GM12878 (cell line): ENCODE measurements around the gene MYO1E. TPM values are rescaled to one million over a fixed set of nuclear protein-coding genes. Genes with fewer than 3 reads are reported as not detected.

Experiments
- ATAC-seq: fragments of 200-7000 bp; cut with Tn5 transposase; 3 replicates; pipeline ENCODE4 v1.9.1; 2020; ENCODE audit warnings: mild to moderate bottlenecking, moderate library complexity
- BruUV-seq: library from RNA; stranded (reverse); fragments of 400-500 nt; replicated peaks from 2 replicates; lab custom pipeline; 2021; lab: Mats Ljungman, UMichigan
- CTCF ChIA-PET: fragments of 300-600 bp; sonication (Branson Sonifier 250); formaldehyde crosslinking; extraction: SDS; loops from one replicate; lab custom pipeline; 2021; ENCODE audit warnings: inconsistent platforms; lab: Yijun Ruan, JAX
- POLR2A ChIA-PET: fragments of 350-600 bp; formaldehyde crosslinking; extraction: SDS; loops from one replicate; lab custom pipeline; 2021; ENCODE audit warnings: inconsistent platforms; lab: Charles Lee
- RAD21 ChIA-PET: fragments of 300-600 bp; sonication (Branson Sonifier 250); formaldehyde crosslinking; loops from one replicate; lab custom pipeline; 2023; ENCODE audit warnings: antibody characterized with exemption; ENCODE audit not compliant: unreplicated experiment; lab: Charles Lee
- SMC1A ChIA-PET: fragments of 300-600 bp; sonication (Branson Sonifier 250); formaldehyde crosslinking; loops from one replicate; lab custom pipeline; 2023; ENCODE audit not compliant: unreplicated experiment, uncharacterized antibody; lab: Charles Lee
- DNase-seq: peaks from one replicate; pipeline ENCODE4 v3.0.0-alpha.2; 2011; ENCODE audit warnings: low read depth, low spot score
- FAIRE-seq: peaks from 3 replicates; lab custom pipeline; 2011; peaks lifted over from hg19 to GRCh38; lab: Jason Lieb, UNC
- H2AFZ ChIP-seq: 2 replicates; pipeline ENCODE4 v1.6.0; 2011; ENCODE audit warnings: low read depth, low read length, control low read depth; ENCODE audit not compliant: control insufficient read depth
- H3K27ac ChIP-seq: 2 replicates; pipeline ENCODE4 v1.5.1; 2011; ENCODE audit warnings: control low read depth; ENCODE audit not compliant: control insufficient read depth, insufficient read depth
- H3K27me3 ChIP-seq, 2 experiments: replicated peaks in 1 of 2; 2 replicates each; pipeline versions ENCODE4 v1.6.0 to v1.6.1; 2011; ENCODE audit warnings: low read length in 1 of 2; ENCODE audit not compliant: control insufficient read depth in 2 of 2, insufficient read depth in 2 of 2
- H3K36me3 ChIP-seq, 2 experiments: 2 replicates each; pipeline ENCODE4 v1.5.1; 2011; ENCODE audit warnings: low read length in 1 of 2; ENCODE audit not compliant: control insufficient read depth in 2 of 2, insufficient read depth in 2 of 2
- H3K4me1 ChIP-seq: 2 replicates; pipeline ENCODE4 v1.6.1; 2011; ENCODE audit warnings: mild to moderate bottlenecking, low read length, moderate library complexity, mixed read lengths; ENCODE audit not compliant: control insufficient read depth, insufficient read depth
- H3K4me2 ChIP-seq: 2 replicates; pipeline ENCODE4 v1.6.0; 2011; ENCODE audit warnings: control low read depth; ENCODE audit not compliant: control insufficient read depth, insufficient read depth
- H3K4me3 ChIP-seq: fragments of 200-600 bp; sonication (generic); 2 replicates; pipeline ENCODE4 v1.5.1; 2016
- H3K79me2 ChIP-seq: 2 replicates; pipeline ENCODE4 v1.6.0; 2011; ENCODE audit warnings: low read length; ENCODE audit not compliant: control insufficient read depth, insufficient read depth
- H3K9ac ChIP-seq: 2 replicates; pipeline ENCODE4 v1.8.0; 2011; ENCODE audit warnings: low read length, control low read depth, mixed read lengths; ENCODE audit not compliant: control insufficient read depth, insufficient read depth
- H3K9me3 ChIP-seq: replicated peaks from 3 replicates; pipeline ENCODE4 v1.5.1; 2011; ENCODE audit warnings: mild to moderate bottlenecking, low read length; ENCODE audit not compliant: control insufficient read depth, insufficient read depth
- H4K20me1 ChIP-seq: 2 replicates; pipeline ENCODE4 v1.6.0; 2011; ENCODE audit not compliant: control insufficient read depth, insufficient read depth
- BMI1 ChIP-seq: fragments of 450-650 bp; IDR thresholded peaks from 2 replicates; pipeline ENCODE4 v1.6.1; 2016; ENCODE audit warnings: mild to moderate bottlenecking, moderate library complexity, borderline replicate concordance
- CBX5 ChIP-seq: sonication (generic); IDR thresholded peaks from 2 replicates; pipeline ENCODE4 v1.6.1; 2016; ENCODE audit warnings: low read depth, moderate library complexity, mild to moderate bottlenecking, inconsistent platforms
- CHD4 ChIP-seq: fragments of 200-600 bp; sonication (generic); IDR thresholded peaks from 2 replicates; pipeline ENCODE4 v1.6.1; 2016; ENCODE audit warnings: mild to moderate bottlenecking
- CUX1 ChIP-seq: IDR thresholded peaks from 2 replicates; pipeline ENCODE4 v1.6.1; 2012; ENCODE audit warnings: improper control_type of control experiment, low read depth, low read length; ENCODE audit not compliant: insufficient replicate concordance
- GABPA ChIP-seq: IDR thresholded peaks from 2 replicates; pipeline ENCODE4 v1.6.1; 2014; ENCODE audit warnings: antibody characterized with exemption, low read depth, mild to moderate bottlenecking, inconsistent platforms
- IKZF1 ChIP-seq: fragments of 450-650 bp; conservative IDR thresholded peaks from 2 replicates; pipeline ENCODE4 v1.6.1; 2017; ENCODE audit warnings: antibody characterized with exemption, mild to moderate bottlenecking
- NBN ChIP-seq: fragments of 450-650 bp; IDR thresholded peaks from 2 replicates; pipeline ENCODE4 v1.6.1; 2016
- NFYB ChIP-seq: IDR thresholded peaks from 2 replicates; pipeline ENCODE4 v1.6.1; 2011; ENCODE audit warnings: low read depth, mild to moderate bottlenecking, low read length, improper control_type of control experiment, moderate library complexity; ENCODE audit not compliant: insufficient read depth
- SMAD5 ChIP-seq: IDR thresholded peaks from 2 replicates; pipeline ENCODE4 v1.6.1; 2016; ENCODE audit warnings: antibody characterized with exemption, low read depth
- SP1 ChIP-seq: IDR thresholded peaks from one replicate; pipeline ENCODE4 v1.6.1; 2011; ENCODE audit warnings: low read depth, low read length
- SRF ChIP-seq, 2 experiments: IDR thresholded peaks; 2 replicates each; pipeline ENCODE4 v1.6.1; 2011; ENCODE audit warnings: low read depth in 2 of 2, low read length in 2 of 2, mild to moderate bottlenecking in 1 of 2, moderate library complexity in 1 of 2
- STAT3 ChIP-seq: IDR thresholded peaks from 2 replicates; pipeline ENCODE4 v1.6.1; 2011; ENCODE audit warnings: low read depth, low read length, improper control_type of control experiment
- ZBTB11 ChIP-seq: fragments of 450-650 bp; formaldehyde crosslinking; IDR thresholded peaks from 2 replicates; pipeline ENCODE4 v1.5.0; 2022; ENCODE audit warnings: mild to moderate bottlenecking, missing genetic modification characterization
- in situ Hi-C: fragments of 300-500 bp; cut with MboI; formaldehyde crosslinking; loops from 9 replicates; pipeline ENCODE4 v1.14.3; 2018; ENCODE audit warnings: mixed read lengths
- intact Hi-C: fragments of 100-400 bp; cut with micrococcal nuclease; formaldehyde crosslinking; loops from one replicate; pipeline ENCODE4 v1.14.2; 2022; ENCODE audit not compliant: unreplicated experiment
- polyA plus RNA-seq, 11 experiments: library from polyadenylated mRNA; depleted of rRNA in 4 of 11; unstranded in 6 of 11; stranded (reverse) in 5 of 11; fragments of >200 nt; fragmentation: Nextera tagmentation in 4 of 11; fragmentation: Illumina TruSeq in 1 of 11; extraction: Ambion mirVana in 4 of 11; extraction: Trizol in 1 of 11; gene quantifications; 1 replicate in 1 of 11; 2 replicates in 10 of 11; pipeline versions ENCODE4 v1.2.1 to v1.2.3, GENCODE V29; 2011 to 2016; ENCODE audit warnings: inconsistent platforms in 2 of 11, missing spikeins in 2 of 11, low read depth in 1 of 11
- total RNA-seq, 4 experiments: library from RNA; depleted of rRNA in 3 of 4; stranded (reverse); fragments of >200 nt in 3 of 4; fragmentation: Illumina TruSeq in 1 of 4; extraction: Trizol in 1 of 4; gene quantifications; 2 replicates each; pipeline versions ENCODE4 v1.2.1 to v1.2.3, GENCODE V29; 2013 to 2021

Gene MYO1E
- total and polyA plus RNA-seq, 10 of the 15 experiments (the other 5 are each of a cell fraction or from before 2014, with no cell fraction given), result 10.3 to 266 (median 64.9) TPM

- no peaks in the 10 kb centered on the region for H3K27me3 ChIP-seq
- ATAC-seq (no peak), DNase-seq (no peak), FAIRE-seq (no peak)
- POLR2A ChIA-PET, result interaction anchor here (0.6 to 2.6 kb wide), 4 partner anchors 9 to 45 kb away, joined by 3 to 10 read pairs (median 5); no protein-coding TSS in a partner anchor
- H4K20me1 ChIP-seq, result peaks cover 3% of the 10 kb centered on the region; the same call in 1 of the 2 replicates
- H3K9ac ChIP-seq, result no peak overlapping the region
- no peaks in the 10 kb centered on the region; the same call in 1 of the 3 replicates for H3K9me3 ChIP-seq
- no TSS peak for BruUV-seq
- intact Hi-C loops, result no loop called here
- SMC1A ChIA-PET, result interaction anchor here (0.9 to 1.8 kb wide), 5 partner anchors 8 to 99 kb away, joined by 3 to 6 read pairs (median 3); no protein-coding TSS in a partner anchor
- no peak overlapping the region for H2AFZ ChIP-seq
- RAD21 ChIA-PET, result no interaction called here
- H3K27ac ChIP-seq, result no peak overlapping the region
- peaks cover 8% of the 10 kb centered on the region for H3K4me1 ChIP-seq
- no peak overlapping the region for H3K4me3 ChIP-seq
- TF ChIP-seq CBX5 (no peak), NBN (no peak), ZBTB11 (CRISPR knock-in tag) (no peak), CUX1 (no peak), SRF (IDR thresholded peaks at IDR 0.05; ENCODE audit: low read depth in 2 of 2, low read length in 2 of 2) (no peak), STAT3 (no peak), SP1 (no peak), CHD4 (no peak), GABPA (no peak), NFYB (no peak), IKZF1 (no peak), SMAD5 (no peak), BMI1 (no peak)
- no peak overlapping the region for H3K4me2 ChIP-seq
- H3K79me2 ChIP-seq, result peaks cover 83% of the 10 kb centered on the region
- CTCF ChIA-PET, result interaction anchor here (0.9 to 1.3 kb wide), 2 partner anchors 14 to 99 kb away, joined by 3 read pairs; no protein-coding TSS in a partner anchor
- in situ Hi-C loops, result no loop called here
- peaks cover 0 to 8% of the 10 kb centered on the region in 2 experiments; a peak in 2 of 4 replicates for H3K36me3 ChIP-seq
Measured at GRCh38 chr15:59345326-59345725, 27.3 kb downstream of the MYO1E start.
